OCI-M2 (cell line): ENCODE data around the gene GLTPD2.
"Not testable (repeated sequence)": the region's sequence is repeated elsewhere in the genome, so short reads cannot be mapped to it uniquely, and the experiment has no call there.

Experiments used
- DNase-seq: peaks from one replicate; lab custom pipeline; 2025; ENCODE audit not compliant: unreplicated experiment; lab: John Stamatoyannopoulos, UW

GLTPD2 gene

GRCh38 chr17:4807605-4808377, 19.0 kb downstream of the GLTPD2 start:
- DNase-seq, result no peak

- DNase-seq, result no peak
These were observed 19.6 kb downstream of the GLTPD2 start for GRCh38 chr17:4808378-4808767.

GRCh38 chr17:4810696-4811290, 22.0 kb downstream of the GLTPD2 start:
- no peak for DNase-seq

- no peak for DNase-seq
These were observed 22.7 kb downstream of the GLTPD2 start for GRCh38 chr17:4811471-4811870.

- DNase-seq, result no peak
These were observed 23.9 kb downstream of the GLTPD2 start for GRCh38 chr17:4812690-4813089.

- DNase-seq, result no peak
These were observed 26.4 kb downstream of the GLTPD2 start for GRCh38 chr17:4815043-4815675.

GRCh38 chr17:4816826-4817225, 28.1 kb downstream of the GLTPD2 start:
- no peak for DNase-seq

GRCh38 chr17:4818276-4818675, 29.5 kb downstream of the GLTPD2 start:
- no peak for DNase-seq

- DNase-seq, result no peak
These were observed 34.1 kb downstream of the GLTPD2 start for GRCh38 chr17:4822835-4823234.

- no peak for DNase-seq
These were observed 34.8 kb downstream of the GLTPD2 start for GRCh38 chr17:4823373-4824089.

GRCh38 chr17:4827399-4827798, 38.6 kb downstream of the GLTPD2 start:
- no peak for DNase-seq

- not testable (repeated sequence) for DNase-seq
These were observed 44.0 kb downstream of the GLTPD2 start for GRCh38 chr17:4832829-4833177.

GRCh38 chr17:4833178-4833940, 44.6 kb downstream of the GLTPD2 start, which contains the start of gene MINK1:
TSS of gene MINK1 (plus strand) at chr17:4833340. CDS start at chr17:4833584, 244 bp downstream.
- DNase-seq, result no peak

- no peak for DNase-seq
These were observed 45.3 kb downstream of the GLTPD2 start for GRCh38 chr17:4833941-4834680.

- DNase-seq, result no peak
These were observed 45.9 kb downstream of the GLTPD2 start for GRCh38 chr17:4834681-4835020.

- DNase-seq, result no peak
These were observed 47.5 kb downstream of the GLTPD2 start for GRCh38 chr17:4836221-4836620.

- no peak for DNase-seq
These were observed 48.9 kb downstream of the GLTPD2 start for GRCh38 chr17:4837471-4838308.

GRCh38 chr17:4838309-4838785, 49.6 kb downstream of the GLTPD2 start:
- DNase-seq, result no peak

- no peak for DNase-seq
These were observed 50.5 kb downstream of the GLTPD2 start for GRCh38 chr17:4839221-4839620.
